ENCODE measurements around the gene GOLM1.
A peak's percentile ranks its signal among the peaks of the same experiment; 100 is the strongest.

Gene GOLM1

GRCh38 chr9:86126998-86127972 is 27.9 kb upstream of the GOLM1 start:
- H3K4me3 ChIP-seq (ENCODE audit: low read depth, low read length), result no peak overlapping the region
- TF ChIP-seq CTCF (conservative IDR thresholded peaks at IDR 0.05; ENCODE audit: low read depth, low read length), result no peak
- peak; percentile 93 for DNase-seq (ENCODE audit: low read depth)

- peak; percentile 47 for TF ChIP-seq CTCF (conservative IDR thresholded peaks at IDR 0.05; ENCODE audit: low read depth, low read length)
- H3K4me3 ChIP-seq (ENCODE audit: low read depth, low read length), result no peak overlapping the region
- peak; percentile 16 for DNase-seq (ENCODE audit: low read depth)
Observed at GRCh38 chr9:86122311-86122710, 23.0 kb upstream of the GOLM1 start.

- TF ChIP-seq CTCF (conservative IDR thresholded peaks at IDR 0.05; ENCODE audit: low read depth, low read length), result no peak
- H3K4me3 ChIP-seq (ENCODE audit: low read depth, low read length), result no peak overlapping the region
- DNase-seq (ENCODE audit: low read depth), result no peak
Observed at GRCh38 chr9:86119457-86119856, 20.1 kb upstream of the GOLM1 start.

GRCh38 chr9:86116425-86116824 is 17.1 kb upstream of the GOLM1 start:
- no peak for DNase-seq (ENCODE audit: low read depth)
- no peak for TF ChIP-seq CTCF (conservative IDR thresholded peaks at IDR 0.05; ENCODE audit: low read depth, low read length)
- H3K4me3 ChIP-seq (ENCODE audit: low read depth, low read length), result no peak overlapping the region

- TF ChIP-seq CTCF (conservative IDR thresholded peaks at IDR 0.05; ENCODE audit: low read depth, low read length), result no peak
- DNase-seq (ENCODE audit: low read depth), result no peak
- no peak overlapping the region for H3K4me3 ChIP-seq (ENCODE audit: low read depth, low read length)
Observed at GRCh38 chr9:86115886-86116285, 16.5 kb upstream of the GOLM1 start.

- no peak for TF ChIP-seq CTCF (conservative IDR thresholded peaks at IDR 0.05; ENCODE audit: low read depth, low read length)
- no peak overlapping the region for H3K4me3 ChIP-seq (ENCODE audit: low read depth, low read length)
- no peak for DNase-seq (ENCODE audit: low read depth)
Observed at GRCh38 chr9:86112057-86112456, 12.7 kb upstream of the GOLM1 start.

GRCh38 chr9:86102626-86103025 is 3.3 kb upstream of the GOLM1 start:
- no peak for TF ChIP-seq CTCF (conservative IDR thresholded peaks at IDR 0.05; ENCODE audit: low read depth, low read length)
- DNase-seq (ENCODE audit: low read depth), result no peak
- H3K4me3 ChIP-seq (ENCODE audit: low read depth, low read length), result no peak overlapping the region
